Esophagus squamous epithelium (tissue), 5 donors: ENCODE measurements around the gene JARID2. TPM values are rescaled to one million over a fixed set of nuclear protein-coding genes. Genes with fewer than 3 reads are reported as not detected.

Experiments used
- DNase-seq: peaks from one replicate; lab custom pipeline; 2025; lab: John Stamatoyannopoulos, UW
- H3K27ac ChIP-seq, 4 donors: fragments of 200-600 bp; sonication (generic); one replicate each; pipeline ENCODE4 v1.5.1; 2016 to 2019; ENCODE audit warnings: mild to moderate bottlenecking in 1 of 4
- H3K27me3 ChIP-seq, 4 donors: fragments of 200-600 bp; sonication (generic); 1 replicate in 3 of 4; 2 replicates in 1 of 4; pipeline versions ENCODE4 v1.5.1 to v1.6.0; 2017 to 2021; ENCODE audit warnings: antibody characterized with exemption in 1 of 4
- H3K36me3 ChIP-seq, 3 donors: fragments of 200-600 bp; sonication (generic); one replicate each; pipeline ENCODE4 v1.5.1; 2016 to 2019
- H3K4me1 ChIP-seq, 3 donors: fragments of 200-600 bp; sonication (generic); one replicate each; pipeline ENCODE4 v1.5.1; 2017 to 2019
- H3K4me3 ChIP-seq, 4 donors: fragments of 200-600 bp; sonication (generic); 1 replicate in 3 of 4; 2 replicates in 1 of 4; pipeline ENCODE4 v1.5.1; 2016 to 2019; ENCODE audit warnings: mild to moderate bottlenecking in 2 of 4, moderate library complexity in 1 of 4
- H3K9me3 ChIP-seq, 3 donors: fragments of 200-600 bp; sonication (generic); one replicate each; pipeline ENCODE4 v1.5.1; 2016 to 2019
- CTCF ChIP-seq, 6 experiments: fragments of 450-650 bp in 4 of 6; fragments of 200-600 bp in 2 of 6; sonication (generic) in 2 of 6; IDR thresholded peaks; one replicate each; pipeline ENCODE4 v1.5.1; 2016 to 2019; ENCODE audit warnings: antibody characterized with exemption in 6 of 6, mild to moderate bottlenecking in 4 of 6, moderate library complexity in 4 of 6
- POLR2A ChIP-seq, 4 donors: fragments of 450-650 bp; IDR thresholded peaks; one replicate each; pipeline ENCODE4 v1.6.1; 2017; ENCODE audit warnings: antibody characterized with exemption in 4 of 4, mild to moderate bottlenecking in 4 of 4, moderate library complexity in 3 of 4
- WGBS, 2 donors: methylation state at CpG; one replicate each; pipeline ENCODE4 v1.1.5; 2018; 5-methylcytosine and 5-hydroxymethylcytosine counted together
- intact Hi-C: fragments of 100-400 bp; cut with DNase I; formaldehyde crosslinking; loops from one replicate; pipeline ENCODE4 v1.15.0; 2022
- total RNA-seq, 4 donors: library from RNA; depleted of rRNA; stranded (reverse); fragments of >200 nt; gene quantifications; one replicate each; pipeline ENCODE4 v1.1.0, GENCODE V29; 2016
- donor health status: DM: yes; HTN: yes; CAD: no.

Gene JARID2
- total RNA-seq, 4 donors from 2014 or later = 13.3 to 19.6 (median 16.3) TPM

GRCh38 chr6:15526212-15526701 is 280.4 kb downstream of the JARID2 start:
- H3K4me3 ChIP-seq = no peak overlapping the region
- peaks cover 0 to 10% (median 8%) of the 10 kb centered on the region in 3 donors for H3K4me1 ChIP-seq
- no peak overlapping the region for H3K27ac ChIP-seq
- H3K36me3 ChIP-seq = peaks cover 0 to 91% (median 15%) of the 10 kb centered on the region in 3 donors
- no peak for DNase-seq
- WGBS, 2 donors = 79 to 83% methylated on average over 6 to 8 of the region's 13 CpGs
- no peaks in the 10 kb centered on the region for H3K27me3 ChIP-seq
- intact Hi-C loops = no loop called here
- H3K9me3 ChIP-seq = no peaks in the 10 kb centered on the region
- TF ChIP-seq CTCF (IDR thresholded peaks at IDR 0.05) (no peak), POLR2A (IDR thresholded peaks at IDR 0.05) (no peak)

GRCh38 chr6:15527838-15528617 is 282.2 kb downstream of the JARID2 start:
- peaks cover 0 to 91% (median 11%) of the 10 kb centered on the region in 3 donors for H3K36me3 ChIP-seq
- TF ChIP-seq CTCF (IDR thresholded peaks at IDR 0.05) (no peak), POLR2A (IDR thresholded peaks at IDR 0.05) (no peak)
- WGBS, 2 donors = 86 to 90% methylated on average over 11 to 12 of the region's 12 CpGs
- H3K9me3 ChIP-seq = no peaks in the 10 kb centered on the region
- H3K27me3 ChIP-seq = no peaks in the 10 kb centered on the region
- peaks cover 0 to 1% (median 0%) of the 10 kb centered on the region in 3 donors for H3K4me1 ChIP-seq
- H3K4me3 ChIP-seq = no peak overlapping the region
- no peak overlapping the region for H3K27ac ChIP-seq
- DNase-seq = no peak
- intact Hi-C loops = no loop called here

- no peak overlapping the region for H3K27ac ChIP-seq
- no peaks in the 10 kb centered on the region for H3K27me3 ChIP-seq
- 95 to 98% methylated on average over 7 to 9 of the region's 9 CpGs for WGBS, 2 donors
- no peak overlapping the region for H3K4me3 ChIP-seq
- TF ChIP-seq CTCF (IDR thresholded peaks at IDR 0.05) (no peak), POLR2A (IDR thresholded peaks at IDR 0.05) (no peak)
- H3K9me3 ChIP-seq = no peaks in the 10 kb centered on the region
- intact Hi-C loops = no loop called here
- H3K4me1 ChIP-seq = peaks cover 0 to 6% (median 0%) of the 10 kb centered on the region in 3 donors
- DNase-seq = no peak
- H3K36me3 ChIP-seq = peaks cover 0 to 88% (median 8%) of the 10 kb centered on the region in 3 donors
Observed at GRCh38 chr6:15528870-15529269, 283.0 kb downstream of the JARID2 start.

- peaks cover 0 to 74% (median 3%) of the 10 kb centered on the region in 3 donors for H3K36me3 ChIP-seq
- no peaks in the 10 kb centered on the region for H3K9me3 ChIP-seq
- H3K4me1 ChIP-seq = peaks cover 0 to 9% (median 0%) of the 10 kb centered on the region in 3 donors
- 90 to 94% methylated on average over 10 of the region's 10 CpGs for WGBS, 2 donors
- no peak for DNase-seq
- H3K27ac ChIP-seq = no peak overlapping the region
- no peak for TF ChIP-seq CTCF (IDR thresholded peaks at IDR 0.05)
- no peak for TF ChIP-seq POLR2A (IDR thresholded peaks at IDR 0.05)
- no peaks in the 10 kb centered on the region for H3K27me3 ChIP-seq
- intact Hi-C loops = no loop called here
- no peak overlapping the region for H3K4me3 ChIP-seq
Observed at GRCh38 chr6:15530411-15530810, 284.5 kb downstream of the JARID2 start.

GRCh38 chr6:15531973-15532372 is 286.1 kb downstream of the JARID2 start:
- Histone ChIP-seq H3K36me3 (peaks cover 0 to 62% (median 3%) of the 10 kb centered on the region in 3 donors), H3K27me3 (no peaks in the 10 kb centered on the region), H3K9me3 (no peaks in the 10 kb centered on the region), H3K4me1 (peaks cover 0 to 20% (median 9%) of the 10 kb centered on the region in 3 donors), H3K4me3 (no peak overlapping the region), H3K27ac (no peak overlapping the region)
- TF ChIP-seq CTCF (IDR thresholded peaks at IDR 0.05) (no peak), POLR2A (IDR thresholded peaks at IDR 0.05) (no peak)
- 91 to 95% methylated on average over 7 of the region's 7 CpGs for WGBS, 2 donors
- intact Hi-C loops = no loop called here
- DNase-seq = no peak
